HEK293 (cell line): ENCODE results near the gene JCHAIN.

Source experiments
- GLIS1 ChIP-seq: fragments of 450-650 bp; formaldehyde crosslinking; IDR thresholded peaks from 2 replicates; pipeline ENCODE4 v1.5.1; 2016; ENCODE audit warnings: missing biosample characterization, missing genetic modification characterization
- KLF10 ChIP-seq: fragments of 450-650 bp; IDR thresholded peaks from 2 replicates; pipeline ENCODE4 v1.5.1; 2018; ENCODE audit warnings: missing biosample characterization, mild to moderate bottlenecking, missing genetic modification characterization
- MEIS1 ChIP-seq: sonication (generic); formaldehyde crosslinking; IDR thresholded peaks from 2 replicates; pipeline ENCODE4 v1.8.1; 2022; ENCODE audit warnings: missing genetic modification reagents, mild to moderate bottlenecking, borderline replicate concordance
- MZF1 ChIP-seq: fragments of 450-650 bp; formaldehyde crosslinking; IDR thresholded peaks from 2 replicates; pipeline ENCODE4 v1.5.1; 2017; ENCODE audit warnings: missing biosample characterization, missing genetic modification characterization, borderline replicate concordance
- SP2 ChIP-seq: fragments of 450-650 bp; formaldehyde crosslinking; IDR thresholded peaks from 2 replicates; pipeline ENCODE4 v1.5.1; 2016; ENCODE audit warnings: missing biosample characterization, missing genetic modification characterization
- SP3 ChIP-seq: fragments of 450-650 bp; formaldehyde crosslinking; IDR thresholded peaks from 2 replicates; pipeline ENCODE4 v1.5.1; 2016; ENCODE audit warnings: missing biosample characterization, missing genetic modification characterization
- YY1 ChIP-seq: fragments of 450-650 bp; formaldehyde crosslinking; IDR thresholded peaks from 2 replicates; pipeline ENCODE4 v1.5.1; 2018; ENCODE audit warnings: missing biosample characterization, missing genetic modification characterization
- ZBTB20 ChIP-seq: fragments of 450-650 bp; formaldehyde crosslinking; IDR thresholded peaks from 2 replicates; pipeline ENCODE4 v1.5.1; 2016; ENCODE audit warnings: missing biosample characterization, missing genetic modification characterization
- ZBTB8A ChIP-seq: fragments of 450-650 bp; formaldehyde crosslinking; IDR thresholded peaks from 2 replicates; pipeline ENCODE4 v1.5.1; 2016; ENCODE audit warnings: missing biosample characterization, missing genetic modification characterization
- ZEB2 ChIP-seq: fragments of 450-650 bp; formaldehyde crosslinking; IDR thresholded peaks from 2 replicates; pipeline ENCODE4 v1.5.1; 2016; ENCODE audit warnings: missing biosample characterization, missing genetic modification characterization
- ZIC2 ChIP-seq: fragments of 450-650 bp; formaldehyde crosslinking; IDR thresholded peaks from 2 replicates; pipeline ENCODE4 v1.5.1; 2016; ENCODE audit warnings: missing biosample characterization, missing genetic modification characterization
- ZNF175 ChIP-seq: fragments of 450-650 bp; formaldehyde crosslinking; IDR thresholded peaks from 2 replicates; pipeline ENCODE4 v1.5.1; 2016; ENCODE audit warnings: missing biosample characterization, missing genetic modification characterization
- ZNF2 ChIP-seq: fragments of 450-650 bp; formaldehyde crosslinking; IDR thresholded peaks from 2 replicates; pipeline ENCODE4 v1.5.1; 2016; ENCODE audit warnings: missing biosample characterization, missing genetic modification characterization
- ZNF239 ChIP-seq: fragments of 450-650 bp; formaldehyde crosslinking; IDR thresholded peaks from 2 replicates; pipeline ENCODE4 v1.5.1; 2016; ENCODE audit warnings: missing biosample characterization, missing genetic modification characterization
- ZNF341 ChIP-seq: fragments of 450-650 bp; formaldehyde crosslinking; IDR thresholded peaks from 2 replicates; pipeline ENCODE4; 2016; ENCODE audit warnings: low read depth, missing biosample characterization, missing genetic modification characterization
- ZNF366 ChIP-seq: fragments of 450-650 bp; formaldehyde crosslinking; conservative IDR thresholded peaks from 2 replicates; pipeline ENCODE4 v1.5.1; 2016; ENCODE audit warnings: missing biosample characterization, missing genetic modification characterization
- ZNF394 ChIP-seq: fragments of 450-650 bp; formaldehyde crosslinking; IDR thresholded peaks from 2 replicates; pipeline ENCODE4 v1.5.1; 2016; ENCODE audit warnings: missing biosample characterization, missing genetic modification characterization, mild to moderate bottlenecking, moderate library complexity, borderline replicate concordance
- ZNF600 ChIP-seq: fragments of 450-650 bp; formaldehyde crosslinking; IDR thresholded peaks from 2 replicates; pipeline ENCODE4 v1.5.1; 2016; ENCODE audit warnings: missing biosample characterization, missing genetic modification characterization
- ZNF623 ChIP-seq: fragments of 450-650 bp; formaldehyde crosslinking; IDR thresholded peaks from 2 replicates; pipeline ENCODE4 v1.5.1; 2016; ENCODE audit warnings: missing biosample characterization, missing genetic modification characterization
- ZNF677 ChIP-seq: fragments of 450-650 bp; IDR thresholded peaks from 2 replicates; pipeline ENCODE4 v1.5.0; 2018; ENCODE audit warnings: missing biosample characterization, mild to moderate bottlenecking, missing genetic modification characterization, moderate library complexity
- ZNF830 ChIP-seq: fragments of 450-650 bp; IDR thresholded peaks from 2 replicates; pipeline ENCODE4 v1.5.0; 2018; ENCODE audit warnings: missing biosample characterization, missing genetic modification characterization, low read depth, mild to moderate bottlenecking, moderate library complexity
- ZNF843 ChIP-seq: fragments of 450-650 bp; formaldehyde crosslinking; IDR thresholded peaks from 2 replicates; pipeline ENCODE4 v1.5.1; 2016; ENCODE audit warnings: missing biosample characterization, missing genetic modification characterization
- ZXDB ChIP-seq: fragments of 450-650 bp; formaldehyde crosslinking; IDR thresholded peaks from 2 replicates; pipeline ENCODE4 v1.5.1; 2016; ENCODE audit warnings: missing biosample characterization, missing genetic modification characterization
- TF ChIP-seq, protein P1 (sequence below): fragments of 450-650 bp; formaldehyde crosslinking; IDR thresholded peaks from 2 replicates; pipeline ENCODE4 v1.5.1; 2017; ENCODE audit warnings: missing biosample characterization, missing genetic modification characterization
- TF ChIP-seq, protein P2 (sequence below): fragments of 450-650 bp; formaldehyde crosslinking; IDR thresholded peaks from 2 replicates; pipeline ENCODE4 v1.5.1; 2016; ENCODE audit warnings: missing biosample characterization, missing genetic modification characterization
- TF ChIP-seq, protein P3 (sequence below): fragments of 450-650 bp; formaldehyde crosslinking; IDR thresholded peaks from 2 replicates; pipeline ENCODE4 v1.5.1; 2016; ENCODE audit warnings: missing biosample characterization, missing genetic modification characterization
- TF ChIP-seq, protein P4 (sequence below): fragments of 450-650 bp; formaldehyde crosslinking; IDR thresholded peaks from 2 replicates; pipeline ENCODE4 v1.5.1; 2016; ENCODE audit warnings: missing biosample characterization, missing genetic modification characterization
- TF ChIP-seq, protein P5 (sequence below): fragments of 450-650 bp; formaldehyde crosslinking; conservative IDR thresholded peaks from 2 replicates; pipeline ENCODE4 v1.5.1; 2016; ENCODE audit warnings: low read depth, missing biosample characterization, missing genetic modification characterization
- TF ChIP-seq, protein P6 (sequence below): fragments of 450-650 bp; formaldehyde crosslinking; IDR thresholded peaks from 2 replicates; pipeline ENCODE4 v1.5.1; 2016; ENCODE audit warnings: missing biosample characterization, missing genetic modification characterization

JCHAIN gene

DNA sequence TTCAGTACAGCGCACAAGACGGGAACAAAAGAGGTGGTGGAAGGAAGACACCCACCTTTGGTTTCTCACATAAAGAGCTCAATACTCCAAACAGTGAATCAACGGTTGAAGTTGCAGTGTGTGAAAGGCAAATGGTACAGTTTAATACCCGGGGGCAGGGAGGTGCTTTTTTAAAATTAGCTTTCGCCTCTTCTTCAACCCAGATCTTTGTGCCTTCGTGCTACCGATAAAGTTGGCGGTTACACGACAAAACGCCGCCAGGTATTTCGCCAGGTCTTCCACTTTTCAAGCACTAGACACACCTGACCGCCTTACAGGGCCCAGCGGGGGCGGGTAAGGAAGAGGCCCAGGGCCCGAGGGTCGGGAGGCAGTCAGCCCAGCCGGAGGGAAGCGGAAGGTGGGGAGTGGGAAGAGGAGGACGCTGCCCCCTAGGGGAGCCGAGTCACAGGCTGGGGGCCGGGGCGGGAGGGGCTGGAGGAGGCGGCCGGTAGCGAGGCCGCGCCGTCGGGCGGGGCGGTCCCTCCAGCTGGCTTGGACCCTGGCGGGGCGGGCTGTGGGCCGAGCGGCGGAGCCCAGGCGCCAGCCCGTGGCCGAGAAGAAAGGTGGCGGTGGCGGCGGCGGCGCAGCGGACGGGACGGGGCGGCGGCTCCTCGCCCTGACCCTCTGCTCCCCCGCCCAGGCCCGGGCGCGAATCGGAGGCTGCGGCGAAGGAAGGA lies 38.1 kb upstream of the JCHAIN start (continued):
- peak; percentile 83 for TF ChIP-seq ZEB2 (tag by site-specific recombination)
- TF ChIP-seq, protein P1, sequence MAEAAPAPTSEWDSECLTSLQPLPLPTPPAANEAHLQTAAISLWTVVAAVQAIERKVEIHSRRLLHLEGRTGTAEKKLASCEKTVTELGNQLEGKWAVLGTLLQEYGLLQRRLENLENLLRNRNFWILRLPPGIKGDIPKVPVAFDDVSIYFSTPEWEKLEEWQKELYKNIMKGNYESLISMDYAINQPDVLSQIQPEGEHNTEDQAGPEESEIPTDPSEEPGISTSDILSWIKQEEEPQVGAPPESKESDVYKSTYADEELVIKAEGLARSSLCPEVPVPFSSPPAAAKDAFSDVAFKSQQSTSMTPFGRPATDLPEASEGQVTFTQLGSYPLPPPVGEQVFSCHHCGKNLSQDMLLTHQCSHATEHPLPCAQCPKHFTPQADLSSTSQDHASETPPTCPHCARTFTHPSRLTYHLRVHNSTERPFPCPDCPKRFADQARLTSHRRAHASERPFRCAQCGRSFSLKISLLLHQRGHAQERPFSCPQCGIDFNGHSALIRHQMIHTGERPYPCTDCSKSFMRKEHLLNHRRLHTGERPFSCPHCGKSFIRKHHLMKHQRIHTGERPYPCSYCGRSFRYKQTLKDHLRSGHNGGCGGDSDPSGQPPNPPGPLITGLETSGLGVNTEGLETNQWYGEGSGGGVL, result peak; percentile 76
- TF ChIP-seq ZNF394 (tag by site-specific recombination), result 0 out of 2 replicates have a peak, but pooled peaks have one; percentile 20
- no peak for TF ChIP-seq ZNF175 (tag by site-specific recombination)
- TF ChIP-seq ZNF341, result peak; percentile 64
- peak; percentile 39 for TF ChIP-seq ZIC2
- TF ChIP-seq ZNF623 (tag by site-specific recombination), result no peak
- no peak for TF ChIP-seq YY1 (tag by site-specific recombination)
- peak; percentile 70 for TF ChIP-seq MZF1
- peak; percentile 69 for TF ChIP-seq ZBTB8A (tag by site-specific recombination)
- peak; percentile 69 for TF ChIP-seq SP2
- no peak for TF ChIP-seq ZNF677 (tag by site-specific recombination)
- TF ChIP-seq, protein P2, sequence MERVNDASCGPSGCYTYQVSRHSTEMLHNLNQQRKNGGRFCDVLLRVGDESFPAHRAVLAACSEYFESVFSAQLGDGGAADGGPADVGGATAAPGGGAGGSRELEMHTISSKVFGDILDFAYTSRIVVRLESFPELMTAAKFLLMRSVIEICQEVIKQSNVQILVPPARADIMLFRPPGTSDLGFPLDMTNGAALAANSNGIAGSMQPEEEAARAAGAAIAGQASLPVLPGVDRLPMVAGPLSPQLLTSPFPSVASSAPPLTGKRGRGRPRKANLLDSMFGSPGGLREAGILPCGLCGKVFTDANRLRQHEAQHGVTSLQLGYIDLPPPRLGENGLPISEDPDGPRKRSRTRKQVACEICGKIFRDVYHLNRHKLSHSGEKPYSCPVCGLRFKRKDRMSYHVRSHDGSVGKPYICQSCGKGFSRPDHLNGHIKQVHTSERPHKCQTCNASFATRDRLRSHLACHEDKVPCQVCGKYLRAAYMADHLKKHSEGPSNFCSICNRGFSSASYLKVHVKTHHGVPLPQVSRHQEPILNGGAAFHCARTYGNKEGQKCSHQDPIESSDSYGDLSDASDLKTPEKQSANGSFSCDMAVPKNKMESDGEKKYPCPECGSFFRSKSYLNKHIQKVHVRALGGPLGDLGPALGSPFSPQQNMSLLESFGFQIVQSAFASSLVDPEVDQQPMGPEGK, result peak; percentile 79
- no peak for TF ChIP-seq MEIS1 (CRISPR knock-in tag)
- TF ChIP-seq, protein P3, sequence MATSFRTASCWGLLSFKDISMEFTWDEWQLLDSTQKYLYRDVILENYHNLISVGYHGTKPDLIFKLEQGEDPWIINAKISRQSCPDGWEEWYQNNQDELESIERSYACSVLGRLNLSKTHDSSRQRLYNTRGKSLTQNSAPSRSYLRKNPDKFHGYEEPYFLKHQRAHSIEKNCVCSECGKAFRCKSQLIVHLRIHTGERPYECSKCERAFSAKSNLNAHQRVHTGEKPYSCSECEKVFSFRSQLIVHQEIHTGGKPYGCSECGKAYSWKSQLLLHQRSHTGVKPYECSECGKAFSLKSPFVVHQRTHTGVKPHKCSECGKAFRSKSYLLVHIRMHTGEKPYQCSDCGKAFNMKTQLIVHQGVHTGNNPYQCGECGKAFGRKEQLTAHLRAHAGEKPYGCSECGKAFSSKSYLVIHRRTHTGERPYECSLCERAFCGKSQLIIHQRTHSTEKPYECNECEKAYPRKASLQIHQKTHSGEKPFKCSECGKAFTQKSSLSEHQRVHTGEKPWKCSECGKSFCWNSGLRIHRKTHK (tag by site-specific recombination), result no peak
- peak; percentile 27; the same call in 1 of the 2 replicates for TF ChIP-seq ZXDB
- no peak for TF ChIP-seq ZNF239
- TF ChIP-seq ZNF830, result no peak
- TF ChIP-seq ZNF366, result peak; percentile 53
- peak; percentile 76 for TF ChIP-seq GLIS1
- peak; percentile 52; the same call in 1 of the 2 replicates for TF ChIP-seq SP3
- TF ChIP-seq ZNF600, result peak; percentile 65
- TF ChIP-seq, protein P4, sequence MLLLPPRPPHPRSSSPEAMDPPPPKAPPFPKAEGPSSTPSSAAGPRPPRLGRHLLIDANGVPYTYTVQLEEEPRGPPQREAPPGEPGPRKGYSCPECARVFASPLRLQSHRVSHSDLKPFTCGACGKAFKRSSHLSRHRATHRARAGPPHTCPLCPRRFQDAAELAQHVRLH (tag by site-specific recombination), result no peak
- peak; percentile 70 for TF ChIP-seq ZBTB20 (tag by site-specific recombination)
- TF ChIP-seq, protein P5, sequence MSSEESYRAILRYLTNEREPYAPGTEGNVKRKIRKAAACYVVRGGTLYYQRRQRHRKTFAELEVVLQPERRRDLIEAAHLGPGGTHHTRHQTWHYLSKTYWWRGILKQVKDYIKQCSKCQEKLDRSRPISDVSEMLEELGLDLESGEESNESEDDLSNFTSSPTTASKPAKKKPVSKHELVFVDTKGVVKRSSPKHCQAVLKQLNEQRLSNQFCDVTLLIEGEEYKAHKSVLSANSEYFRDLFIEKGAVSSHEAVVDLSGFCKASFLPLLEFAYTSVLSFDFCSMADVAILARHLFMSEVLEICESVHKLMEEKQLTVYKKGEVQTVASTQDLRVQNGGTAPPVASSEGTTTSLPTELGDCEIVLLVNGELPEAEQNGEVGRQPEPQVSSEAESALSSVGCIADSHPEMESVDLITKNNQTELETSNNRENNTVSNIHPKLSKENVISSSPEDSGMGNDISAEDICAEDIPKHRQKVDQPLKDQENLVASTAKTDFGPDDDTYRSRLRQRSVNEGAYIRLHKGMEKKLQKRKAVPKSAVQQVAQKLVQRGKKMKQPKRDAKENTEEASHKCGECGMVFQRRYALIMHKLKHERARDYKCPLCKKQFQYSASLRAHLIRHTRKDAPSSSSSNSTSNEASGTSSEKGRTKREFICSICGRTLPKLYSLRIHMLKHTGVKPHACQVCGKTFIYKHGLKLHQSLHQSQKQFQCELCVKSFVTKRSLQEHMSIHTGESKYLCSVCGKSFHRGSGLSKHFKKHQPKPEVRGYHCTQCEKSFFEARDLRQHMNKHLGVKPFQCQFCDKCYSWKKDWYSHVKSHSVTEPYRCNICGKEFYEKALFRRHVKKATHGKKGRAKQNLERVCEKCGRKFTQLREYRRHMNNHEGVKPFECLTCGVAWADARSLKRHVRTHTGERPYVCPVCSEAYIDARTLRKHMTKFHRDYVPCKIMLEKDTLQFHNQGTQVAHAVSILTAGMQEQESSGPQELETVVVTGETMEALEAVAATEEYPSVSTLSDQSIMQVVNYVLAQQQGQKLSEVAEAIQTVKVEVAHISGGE (tag by site-specific recombination), result peak; percentile 62; the same call in 1 of the 2 replicates
- TF ChIP-seq ZNF2 (tag by site-specific recombination), result peak; percentile 44; the same call in 1 of the 2 replicates
- TF ChIP-seq KLF10 (tag by site-specific recombination), result no peak
- TF ChIP-seq, protein P6, sequence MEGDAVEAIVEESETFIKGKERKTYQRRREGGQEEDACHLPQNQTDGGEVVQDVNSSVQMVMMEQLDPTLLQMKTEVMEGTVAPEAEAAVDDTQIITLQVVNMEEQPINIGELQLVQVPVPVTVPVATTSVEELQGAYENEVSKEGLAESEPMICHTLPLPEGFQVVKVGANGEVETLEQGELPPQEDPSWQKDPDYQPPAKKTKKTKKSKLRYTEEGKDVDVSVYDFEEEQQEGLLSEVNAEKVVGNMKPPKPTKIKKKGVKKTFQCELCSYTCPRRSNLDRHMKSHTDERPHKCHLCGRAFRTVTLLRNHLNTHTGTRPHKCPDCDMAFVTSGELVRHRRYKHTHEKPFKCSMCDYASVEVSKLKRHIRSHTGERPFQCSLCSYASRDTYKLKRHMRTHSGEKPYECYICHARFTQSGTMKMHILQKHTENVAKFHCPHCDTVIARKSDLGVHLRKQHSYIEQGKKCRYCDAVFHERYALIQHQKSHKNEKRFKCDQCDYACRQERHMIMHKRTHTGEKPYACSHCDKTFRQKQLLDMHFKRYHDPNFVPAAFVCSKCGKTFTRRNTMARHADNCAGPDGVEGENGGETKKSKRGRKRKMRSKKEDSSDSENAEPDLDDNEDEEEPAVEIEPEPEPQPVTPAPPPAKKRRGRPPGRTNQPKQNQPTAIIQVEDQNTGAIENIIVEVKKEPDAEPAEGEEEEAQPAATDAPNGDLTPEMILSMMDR (tag by site-specific recombination), result peak; percentile 58
- no peak for TF ChIP-seq ZNF843 (tag by site-specific recombination)
